ENCODE measurements around the gene PTGR3.
"Not testable (repeated sequence)": the region's sequence is repeated elsewhere in the genome, so short reads cannot be mapped to it uniquely, and the experiment has no call there.

The PTGR3 gene

GRCh38 chr18:75202696-75203365 is 6.1 kb downstream of the PTGR3 start:
- DNase-seq (ENCODE audit: low read depth, low spot score), result no peak

- DNase-seq (ENCODE audit: low read depth, low spot score), result no peak
Measured at GRCh38 chr18:75201282-75202270, 7.4 kb downstream of the PTGR3 start.

- no peak for DNase-seq (ENCODE audit: low read depth, low spot score)
Measured at GRCh38 chr18:75200605-75201280, 8.2 kb downstream of the PTGR3 start.

GRCh38 chr18:75200071-75200470 is 8.9 kb downstream of the PTGR3 start:
- DNase-seq (ENCODE audit: low read depth, low spot score), result no peak

GRCh38 chr18:75199327-75199726 is 9.6 kb downstream of the PTGR3 start:
- no peak for DNase-seq (ENCODE audit: low read depth, low spot score)

- no peak for DNase-seq (ENCODE audit: low read depth, low spot score)
Measured at GRCh38 chr18:75198036-75198435, 10.9 kb downstream of the PTGR3 start.

GRCh38 chr18:75192899-75193298 is 16.0 kb downstream of the PTGR3 start:
- no peak for DNase-seq (ENCODE audit: low read depth, low spot score)

- DNase-seq (ENCODE audit: low read depth, low spot score), result no peak
Measured at GRCh38 chr18:75189696-75190095, 19.2 kb downstream of the PTGR3 start.

- DNase-seq (ENCODE audit: low read depth, low spot score), result not testable (repeated sequence)
Measured at GRCh38 chr18:75187702-75188101, 21.2 kb downstream of the PTGR3 start.

- no peak for DNase-seq (ENCODE audit: low read depth, low spot score)
Measured at GRCh38 chr18:75185460-75185859, 23.5 kb downstream of the PTGR3 start.

- DNase-seq (ENCODE audit: low read depth, low spot score), result no peak
Measured at GRCh38 chr18:75183973-75184493, 24.9 kb downstream of the PTGR3 start.

- DNase-seq (ENCODE audit: low read depth, low spot score), result no peak
Measured at GRCh38 chr18:75183524-75183923, 25.4 kb downstream of the PTGR3 start.

GRCh38 chr18:75179819-75180600 is 28.9 kb downstream of the PTGR3 start:
- DNase-seq (ENCODE audit: low read depth, low spot score), result no peak

- no peak for DNase-seq (ENCODE audit: low read depth, low spot score)
Measured at GRCh38 chr18:75178376-75178775, 30.6 kb downstream of the PTGR3 start.

- no peak for DNase-seq (ENCODE audit: low read depth, low spot score)
Measured at GRCh38 chr18:75176849-75177248, 32.1 kb downstream of the PTGR3 start.

- DNase-seq (ENCODE audit: low read depth, low spot score), result no peak
Measured at GRCh38 chr18:75173738-75174137, 35.2 kb downstream of the PTGR3 start.

- no peak for DNase-seq (ENCODE audit: low read depth, low spot score)
Measured at GRCh38 chr18:75173125-75173432, 35.9 kb downstream of the PTGR3 start.

- no peak for DNase-seq (ENCODE audit: low read depth, low spot score)
Measured at GRCh38 chr18:75172299-75173124, 36.4 kb downstream of the PTGR3 start.

- DNase-seq (ENCODE audit: low read depth, low spot score), result no peak
Measured at GRCh38 chr18:75170916-75171315, 38.0 kb downstream of the PTGR3 start.

GRCh38 chr18:75170022-75170789 is 38.7 kb downstream of the PTGR3 start:
- DNase-seq (ENCODE audit: low read depth, low spot score), result no peak
